ENCODE results near the gene POU6F2.

POU6F2 gene

DNA sequence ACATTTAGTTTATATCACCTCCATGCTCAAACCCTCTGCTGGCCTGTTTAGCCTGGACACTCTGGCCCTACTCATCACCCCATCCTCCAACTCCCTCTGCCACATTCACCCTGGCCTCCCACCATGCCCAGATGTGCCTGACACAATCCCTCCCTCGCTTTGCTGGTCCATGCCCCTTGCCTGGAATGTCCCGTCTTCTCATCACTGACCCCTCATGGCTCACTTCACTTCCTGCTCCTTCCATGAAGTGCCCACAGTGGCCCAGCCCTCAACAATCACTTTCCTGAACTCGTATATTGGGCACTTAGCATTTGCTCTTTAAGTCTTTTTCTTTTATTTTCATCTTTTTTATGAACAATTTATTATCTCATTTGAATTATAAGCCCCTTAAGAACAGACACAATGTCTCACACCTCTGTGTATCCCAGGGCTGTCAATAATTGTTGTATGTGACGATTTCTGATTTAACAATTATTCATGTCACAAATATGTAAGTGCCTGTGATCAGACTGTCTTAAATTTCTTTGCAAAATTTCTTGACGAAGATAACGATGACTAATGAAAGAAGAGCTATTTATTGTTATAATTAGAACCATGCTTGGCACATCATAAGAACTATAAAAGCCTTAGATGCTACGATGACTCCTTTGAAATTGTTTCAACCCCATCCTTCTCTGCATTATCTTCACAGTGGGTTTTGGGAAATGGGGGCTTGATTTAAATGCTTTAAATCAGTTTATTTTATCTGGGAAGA is 378.6 kb downstream of the POU6F2 start:
- H3K4me3 ChIP-seq (ENCODE audit: severe bottlenecking) = no peak overlapping the region
- ATAC-seq (ENCODE audit: low read depth) (no peak), DNase-seq (ENCODE audit: low spot score) (no peak)
- TF ChIP-seq, protein P1, sequence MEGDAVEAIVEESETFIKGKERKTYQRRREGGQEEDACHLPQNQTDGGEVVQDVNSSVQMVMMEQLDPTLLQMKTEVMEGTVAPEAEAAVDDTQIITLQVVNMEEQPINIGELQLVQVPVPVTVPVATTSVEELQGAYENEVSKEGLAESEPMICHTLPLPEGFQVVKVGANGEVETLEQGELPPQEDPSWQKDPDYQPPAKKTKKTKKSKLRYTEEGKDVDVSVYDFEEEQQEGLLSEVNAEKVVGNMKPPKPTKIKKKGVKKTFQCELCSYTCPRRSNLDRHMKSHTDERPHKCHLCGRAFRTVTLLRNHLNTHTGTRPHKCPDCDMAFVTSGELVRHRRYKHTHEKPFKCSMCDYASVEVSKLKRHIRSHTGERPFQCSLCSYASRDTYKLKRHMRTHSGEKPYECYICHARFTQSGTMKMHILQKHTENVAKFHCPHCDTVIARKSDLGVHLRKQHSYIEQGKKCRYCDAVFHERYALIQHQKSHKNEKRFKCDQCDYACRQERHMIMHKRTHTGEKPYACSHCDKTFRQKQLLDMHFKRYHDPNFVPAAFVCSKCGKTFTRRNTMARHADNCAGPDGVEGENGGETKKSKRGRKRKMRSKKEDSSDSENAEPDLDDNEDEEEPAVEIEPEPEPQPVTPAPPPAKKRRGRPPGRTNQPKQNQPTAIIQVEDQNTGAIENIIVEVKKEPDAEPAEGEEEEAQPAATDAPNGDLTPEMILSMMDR (IDR thresholded peaks at IDR 0.05; ENCODE audit: poor library complexity, severe bottlenecking) = no peak
- H3K27ac ChIP-seq (ENCODE audit: poor library complexity, severe bottlenecking) = no peak overlapping the region
- no peaks in the 10 kb centered on the region for H3K9me3 ChIP-seq (ENCODE audit: severe bottlenecking)
- no peaks in the 10 kb centered on the region for H3K36me3 ChIP-seq (ENCODE audit: low read depth)
- H3K4me1 ChIP-seq (ENCODE audit: insufficient read depth, poor library complexity, severe bottlenecking) = no peaks in the 10 kb centered on the region
- H3K27me3 ChIP-seq (ENCODE audit: insufficient read depth, poor library complexity, severe bottlenecking) = peaks cover 7% of the 10 kb centered on the region

DNA sequence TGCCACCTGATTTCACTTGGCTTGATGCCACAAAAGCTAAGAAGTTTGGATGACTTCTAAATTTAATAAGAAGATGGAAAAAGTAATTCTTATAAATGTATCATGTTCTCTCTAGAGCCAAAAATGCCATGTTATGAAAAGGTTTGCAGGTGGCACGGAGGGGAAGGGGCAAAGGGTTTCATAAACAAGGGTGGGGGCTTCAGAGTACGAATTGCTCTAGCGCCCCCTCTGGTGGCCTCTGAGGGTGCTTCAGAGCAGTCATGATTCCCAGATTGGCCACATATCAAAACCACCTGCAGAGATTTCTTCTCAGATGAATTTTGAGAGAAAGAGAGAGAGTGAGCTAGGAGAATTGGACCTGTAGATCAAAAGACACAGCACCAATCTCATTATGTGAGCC is 379.9 kb downstream of the POU6F2 start:
- Histone ChIP-seq H3K36me3 (ENCODE audit: low read depth) (no peaks in the 10 kb centered on the region), H3K27ac (ENCODE audit: poor library complexity, severe bottlenecking) (no peak overlapping the region), H3K4me3 (ENCODE audit: severe bottlenecking) (no peak overlapping the region), H3K4me1 (ENCODE audit: insufficient read depth, poor library complexity, severe bottlenecking) (no peaks in the 10 kb centered on the region), H3K27me3 (ENCODE audit: insufficient read depth, poor library complexity, severe bottlenecking) (peaks cover 7% of the 10 kb centered on the region), H3K9me3 (ENCODE audit: severe bottlenecking) (no peaks in the 10 kb centered on the region)
- DNase-seq (ENCODE audit: low spot score) (no peak), ATAC-seq (ENCODE audit: low read depth) (no peak)
- TF ChIP-seq, protein P1 (IDR thresholded peaks at IDR 0.05; ENCODE audit: poor library complexity, severe bottlenecking) = peak; percentile 16

DNA sequence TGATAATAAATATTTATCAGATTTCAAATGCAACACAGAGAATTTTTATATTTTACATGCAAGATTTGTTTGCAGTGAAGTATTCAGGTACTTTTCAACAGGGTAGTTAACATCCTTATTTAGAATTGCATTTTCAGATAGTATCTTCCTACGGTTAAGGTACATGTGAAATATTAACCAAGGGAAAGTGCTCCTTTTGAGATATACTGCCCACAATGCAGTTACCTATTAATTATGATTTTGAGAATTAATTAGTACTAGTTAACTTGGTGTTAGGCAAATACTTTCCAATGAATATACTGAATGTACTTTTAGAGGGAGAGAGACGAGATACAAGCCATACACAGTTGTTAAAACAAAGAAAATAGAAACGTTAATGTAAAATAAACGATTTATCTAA is 382.3 kb downstream of the POU6F2 start:
- ATAC-seq (ENCODE audit: low read depth) (no peak), DNase-seq (ENCODE audit: low spot score) (no peak)
- H3K27me3 ChIP-seq (ENCODE audit: insufficient read depth, poor library complexity, severe bottlenecking) = peaks cover 7% of the 10 kb centered on the region
- H3K36me3 ChIP-seq (ENCODE audit: low read depth) = no peaks in the 10 kb centered on the region
- no peak overlapping the region for H3K4me3 ChIP-seq (ENCODE audit: severe bottlenecking)
- H3K9me3 ChIP-seq (ENCODE audit: severe bottlenecking) = no peaks in the 10 kb centered on the region
- no peak overlapping the region for H3K27ac ChIP-seq (ENCODE audit: poor library complexity, severe bottlenecking)
- TF ChIP-seq, protein P1 (IDR thresholded peaks at IDR 0.05; ENCODE audit: poor library complexity, severe bottlenecking) = no peak
- no peaks in the 10 kb centered on the region for H3K4me1 ChIP-seq (ENCODE audit: insufficient read depth, poor library complexity, severe bottlenecking)

DNA sequence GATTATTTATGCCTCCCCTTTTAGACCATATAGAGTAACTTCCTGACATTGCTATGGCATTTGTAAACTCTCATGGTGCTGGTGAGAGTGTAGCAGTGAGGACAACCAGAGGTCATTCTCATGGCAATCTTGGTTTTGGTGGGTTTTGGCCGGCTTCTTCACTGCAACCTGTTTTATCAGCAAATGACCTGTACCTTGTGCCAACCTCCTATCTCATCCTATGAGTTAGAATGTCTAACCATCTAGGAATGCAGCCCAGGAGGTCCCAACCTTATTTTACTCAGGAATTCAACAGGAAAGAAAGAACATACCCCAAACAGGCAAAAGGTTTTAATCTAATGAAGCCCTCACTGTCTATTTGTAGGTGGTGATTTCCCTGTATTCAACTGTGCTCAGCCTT is 383.1 kb downstream of the POU6F2 start:
- DNase-seq (ENCODE audit: low spot score) = no peak
- no peaks in the 10 kb centered on the region for H3K9me3 ChIP-seq (ENCODE audit: severe bottlenecking)
- no peak overlapping the region for H3K4me3 ChIP-seq (ENCODE audit: severe bottlenecking)
- no peaks in the 10 kb centered on the region for H3K36me3 ChIP-seq (ENCODE audit: low read depth)
- no peak for ATAC-seq (ENCODE audit: low read depth)
- H3K27ac ChIP-seq (ENCODE audit: poor library complexity, severe bottlenecking) = no peak overlapping the region
- peaks cover 7% of the 10 kb centered on the region for H3K27me3 ChIP-seq (ENCODE audit: insufficient read depth, poor library complexity, severe bottlenecking)
- TF ChIP-seq, protein P1 (IDR thresholded peaks at IDR 0.05; ENCODE audit: poor library complexity, severe bottlenecking) = no peak
- H3K4me1 ChIP-seq (ENCODE audit: insufficient read depth, poor library complexity, severe bottlenecking) = no peaks in the 10 kb centered on the region

DNA sequence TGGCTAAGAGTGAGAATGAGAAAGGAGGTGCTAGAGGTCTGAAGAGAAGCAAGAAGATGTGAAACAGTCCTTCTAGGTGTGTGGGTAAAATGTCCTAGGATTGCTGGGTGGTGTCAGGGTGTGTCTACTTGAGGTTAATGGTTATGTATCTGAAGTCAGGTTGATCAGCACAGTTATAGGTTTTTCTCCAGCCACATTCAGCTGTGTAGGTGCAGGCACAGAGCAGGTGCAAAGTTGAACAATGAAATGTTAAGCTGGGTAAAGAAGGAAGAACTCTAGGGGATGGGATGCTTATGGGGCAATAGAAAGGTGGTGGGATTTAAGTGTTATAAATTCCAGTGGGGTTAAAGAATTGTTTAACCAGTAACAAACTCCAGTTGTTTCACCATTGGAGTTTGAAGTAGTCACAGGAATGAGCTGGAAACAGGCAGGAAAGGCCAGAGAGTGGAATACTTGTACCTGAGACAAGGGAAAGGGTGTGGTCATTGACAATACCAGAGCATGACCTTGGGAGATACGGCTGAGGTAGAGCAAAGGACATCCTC is 388.1 kb downstream of the POU6F2 start:
- H3K4me1 ChIP-seq (ENCODE audit: insufficient read depth, poor library complexity, severe bottlenecking) = no peaks in the 10 kb centered on the region
- TF ChIP-seq, protein P1 (IDR thresholded peaks at IDR 0.05; ENCODE audit: poor library complexity, severe bottlenecking) = no peak
- H3K27me3 ChIP-seq (ENCODE audit: insufficient read depth, poor library complexity, severe bottlenecking) = no peaks in the 10 kb centered on the region
- DNase-seq (ENCODE audit: low spot score) (no peak), ATAC-seq (ENCODE audit: low read depth) (no peak)
- H3K9me3 ChIP-seq (ENCODE audit: severe bottlenecking) = no peaks in the 10 kb centered on the region
- no peak overlapping the region for H3K27ac ChIP-seq (ENCODE audit: poor library complexity, severe bottlenecking)
- H3K4me3 ChIP-seq (ENCODE audit: severe bottlenecking) = no peak overlapping the region
- no peaks in the 10 kb centered on the region for H3K36me3 ChIP-seq (ENCODE audit: low read depth)

All from RWPE2 (cell line).